HepG2 (cell line): ENCODE results near the gene HNRNPUL2. TPM values are rescaled to one million over a fixed set of nuclear protein-coding genes. Genes with fewer than 3 reads are reported as not detected.

ENCODE experiments used
- ATAC-seq: fragments of 200-7000 bp; cut with Tn5 transposase; 3 replicates; pipeline ENCODE4 v1.9.1; 2020; ENCODE audit warnings: mild to moderate bottlenecking, moderate library complexity
- BruUV-seq: library from RNA; stranded (reverse); fragments of 400-500 nt; replicated peaks from 2 replicates; lab custom pipeline; 2021; lab: Mats Ljungman, UMichigan
- CTCF ChIA-PET: fragments of 300-600 bp; formaldehyde crosslinking; extraction: SDS; loops from one replicate; lab custom pipeline; 2021; ENCODE audit warnings: low total read pairs, inconsistent platforms, low intra/inter-chr PET ratio; lab: Yijun Ruan, JAX
- POLR2A ChIA-PET: fragments of 350-600 bp; sonication (Branson Sonifier 250); formaldehyde crosslinking; loops from one replicate; lab custom pipeline; 2020; ENCODE audit warnings: antibody characterized with exemption, inconsistent platforms; lab: Yijun Ruan, JAX
- DNase-seq: peaks from one replicate; pipeline ENCODE4 v3.0.0-alpha.2; 2015; ENCODE audit warnings: low spot score
- FAIRE-seq: peaks from 3 replicates; lab custom pipeline; 2011; peaks lifted over from hg19 to GRCh38; lab: Jason Lieb, UNC
- H2AFZ ChIP-seq: one replicate; pipeline ENCODE4 v1.6.1; 2011; ENCODE audit warnings: low read length, inconsistent platforms
- H3K27ac ChIP-seq: fragments of 300-600 bp; 3 replicates; pipeline ENCODE4 v1.8.0; 2011; ENCODE audit warnings: mixed run types, mild to moderate bottlenecking, mixed read lengths, low read length, inconsistent platforms; ENCODE audit not compliant: insufficient read depth; ENCODE audit errors: extremely low read length
- H3K27me3 ChIP-seq, 2 experiments: fragments of 200-600 bp in 1 of 2; 2 replicates in 1 of 2; 3 replicates in 1 of 2; pipeline versions ENCODE4 v1.6.0 to v1.8.0; 2011; ENCODE audit warnings: low read length in 2 of 2, mild to moderate bottlenecking in 2 of 2, moderate library complexity in 2 of 2, inconsistent platforms in 1 of 2; ENCODE audit not compliant: insufficient read depth in 2 of 2, control insufficient read depth in 1 of 2
- H3K36me3 ChIP-seq, 2 experiments: fragments of 200-600 bp in 1 of 2; replicated peaks in 1 of 2; 2 replicates in 1 of 2; 3 replicates in 1 of 2; pipeline versions ENCODE4 v1.5.1 to v1.8.0; 2011; ENCODE audit warnings: low read length in 2 of 2, inconsistent platforms in 1 of 2; ENCODE audit not compliant: insufficient read depth in 2 of 2, control insufficient read depth in 1 of 2
- H3K4me1 ChIP-seq: 2 replicates; pipeline ENCODE4 v1.5.1; 2012; ENCODE audit warnings: low read length, inconsistent platforms; ENCODE audit not compliant: insufficient read depth
- H3K4me2 ChIP-seq: 2 replicates; pipeline ENCODE4 v1.6.0; 2011; ENCODE audit warnings: low read depth, low read length, inconsistent platforms
- H3K4me3 ChIP-seq, 3 experiments: fragments of 200-600 bp in 1 of 3; sonication (generic), shearing (Covaris generic) in 1 of 3; replicated peaks in 1 of 3; 2 replicates each; pipeline ENCODE4 v1.5.1; 2011 to 2016; ENCODE audit warnings: low read length in 3 of 3, inconsistent platforms in 2 of 3, low read depth in 2 of 3, mild to moderate bottlenecking in 2 of 3, control low read depth in 1 of 3, mixed read lengths in 1 of 3; ENCODE audit not compliant: insufficient read depth in 1 of 3
- H3K79me2 ChIP-seq: one replicate; pipeline ENCODE4 v1.6.1; 2011; ENCODE audit warnings: low read length, inconsistent platforms; ENCODE audit not compliant: insufficient read depth
- H3K9ac ChIP-seq: 2 replicates; pipeline ENCODE4 v1.6.0; 2011; ENCODE audit warnings: mild to moderate bottlenecking, low read depth, low read length, inconsistent platforms; ENCODE audit not compliant: insufficient read depth
- H3K9me3 ChIP-seq: 2 replicates; pipeline ENCODE4 v1.5.1; 2012; ENCODE audit warnings: mild to moderate bottlenecking, low read length
- H4K20me1 ChIP-seq: 2 replicates; pipeline ENCODE4 v1.6.0; 2011; ENCODE audit warnings: inconsistent platforms, mild to moderate bottlenecking, low read length, moderate library complexity; ENCODE audit not compliant: insufficient read depth
- ATF7-NPFF ChIP-seq: sonication (generic); formaldehyde crosslinking; IDR thresholded peaks from 2 replicates; pipeline ENCODE4 v1.8.1; 2023; ENCODE audit warnings: mild to moderate bottlenecking, low read depth, missing genetic modification reagents, moderate library complexity
- HDAC1 ChIP-seq: sonication (generic); formaldehyde crosslinking; IDR thresholded peaks from 2 replicates; pipeline ENCODE4 v1.5.1; 2020; ENCODE audit warnings: mild to moderate bottlenecking, missing genetic modification reagents
- KLF9 ChIP-seq: IDR thresholded peaks from 2 replicates; pipeline ENCODE4 v1.6.1; 2016; ENCODE audit warnings: low read depth
- SNAPC5 ChIP-seq: sonication (generic); formaldehyde crosslinking; IDR thresholded peaks from 2 replicates; pipeline ENCODE4 v1.8.1; 2023; ENCODE audit warnings: mild to moderate bottlenecking, missing genetic modification reagents, borderline replicate concordance
- TP53 ChIP-seq: sonication (generic); formaldehyde crosslinking; conservative IDR thresholded peaks from 2 replicates; pipeline ENCODE4 v1.4.0; 2020; ENCODE audit warnings: missing genetic modification reagents
- ZBTB26 ChIP-seq: IDR thresholded peaks from 2 replicates; pipeline ENCODE4 v1.6.1; 2016; ENCODE audit warnings: missing compliant biosample characterization, missing genetic modification reagents, borderline replicate concordance
- ZNF235 ChIP-seq: sonication (generic); formaldehyde crosslinking; IDR thresholded peaks from 2 replicates; pipeline ENCODE4 v1.8.1; 2023; ENCODE audit warnings: mild to moderate bottlenecking, missing genetic modification reagents, borderline replicate concordance
- ZNF782 ChIP-seq: sonication (generic); formaldehyde crosslinking; IDR thresholded peaks from 2 replicates; pipeline ENCODE4 v1.4.0; 2020; ENCODE audit warnings: missing genetic modification reagents, mild to moderate bottlenecking, borderline replicate concordance
- ZSCAN31 ChIP-seq: sonication (generic); formaldehyde crosslinking; IDR thresholded peaks from 2 replicates; pipeline ENCODE4 v1.5.0; 2020; ENCODE audit warnings: low read depth, mild to moderate bottlenecking, missing genetic modification reagents
- WGBS: methylation state at CpG from one replicate; pipeline ENCODE4 v1.1.6; 2017; ENCODE audit warnings: low lambda C conversion rate; 5-methylcytosine and 5-hydroxymethylcytosine counted together
- in situ Hi-C: cut with HindIII; loops from 2 replicates; pipeline ENCODE4 v1.10.0; 2017; ENCODE audit warnings: low pct_unique_long_range_greater_than_20kb; ENCODE audit not compliant: extremely low pct_ligation_motif_present
- intact Hi-C: fragments of 100-400 bp; cut with micrococcal nuclease; formaldehyde crosslinking; loops from one replicate; pipeline ENCODE4 v1.10.0; 2022; ENCODE audit not compliant: unreplicated experiment
- polyA plus RNA-seq, 8 experiments: library from polyadenylated mRNA; depleted of rRNA in 3 of 8; stranded (reverse) in 7 of 8; unstranded in 1 of 8; fragments of >200 nt; fragmentation: Illumina TruSeq in 4 of 8; extraction: Trizol in 4 of 8; gene quantifications; 2 replicates each; pipeline versions ENCODE4 v1.2.1 to v1.2.3, GENCODE V29; 2011 to 2016; ENCODE audit warnings: low read depth in 4 of 8, missing spikeins in 1 of 8, mixed read lengths in 1 of 8; ENCODE audit not compliant: insufficient read depth in 1 of 8
- total RNA-seq, 5 experiments: library from RNA; depleted of rRNA; stranded (reverse); fragments of >200 nt; fragmentation: Illumina TruSeq; extraction: Trizol; gene quantifications; 2 replicates each; pipeline ENCODE4 v1.2.3, GENCODE V29; 2016; ENCODE audit warnings: low read depth in 1 of 5

The HNRNPUL2 gene
- total and polyA plus RNA-seq, 2 of the 13 experiments (the other 11 are each of a cell fraction or from before 2014, with no cell fraction given): 8.4 to 9.6 TPM

- CTCF ChIA-PET: no interaction called here
- ATAC-seq: no peak
Observed at GRCh38 chr11:62747475-62748160, 20.4 kb upstream of the HNRNPUL2 start.

More at GRCh38 chr11:62747475-62748160, 20.4 kb upstream of the HNRNPUL2 start:
- Histone ChIP-seq H3K27me3 (no peaks in the 10 kb centered on the region), H3K4me3 (no peak overlapping the region), H3K79me2 (no peaks in the 10 kb centered on the region), H3K4me1 (no peaks in the 10 kb centered on the region), H2AFZ (no peak overlapping the region), H4K20me1 (no peaks in the 10 kb centered on the region), H3K9ac (no peak overlapping the region), H3K27ac (no peak overlapping the region), H3K4me2 (no peak overlapping the region), H3K9me3 (no peaks in the 10 kb centered on the region), H3K36me3 (peaks cover 5 to 6% of the 10 kb centered on the region in 2 experiments; a peak in 3 of 5 replicates)
- WGBS: 88% methylated on average over 9 of the region's 9 CpGs
- BruUV-seq: no TSS peak
- intact Hi-C loops (no loop called here), in situ Hi-C loops (no loop called here)
- no peak for TF ChIP-seq HDAC1 (CRISPR knock-in tag)
- no peak for TF ChIP-seq ATF7-NPFF (CRISPR knock-in tag)
- no peak for TF ChIP-seq TP53
- no peak for TF ChIP-seq ZSCAN31
- no peak for TF ChIP-seq KLF9 (CRISPR knock-in tag)
- no peak for TF ChIP-seq ZBTB26
- no peak for TF ChIP-seq SNAPC5 (CRISPR knock-in tag)
- TF ChIP-seq ZNF235 (CRISPR knock-in tag): no peak
- TF ChIP-seq ZNF782 (CRISPR knock-in tag): no peak
- DNase-seq (no peak), FAIRE-seq (no peak)
- POLR2A ChIA-PET: interaction anchor here (1.9 to 2.0 kb wide), 2 partner anchors 14 to 20 kb away, joined by 6 to 10 read pairs; partner anchors contain the start of genes HNRNPUL2, POLR2G and TTC9C
